ENCODE measurements around the gene IKBKE. TPM values are rescaled to one million over a fixed set of nuclear protein-coding genes. Genes with fewer than 3 reads are reported as not detected.

IKBKE gene
- total and polyA plus RNA-seq, 4 donors = 2.2 to 4.4 (median 3.6) TPM

- no peak overlapping the region for H3K27ac ChIP-seq (ENCODE audit: low read depth, low read length)
- H3K27me3 ChIP-seq (ENCODE audit: control insufficient read depth, insufficient read depth, low read length) = no peaks in the 10 kb centered on the region
- peaks cover 6% of the 10 kb centered on the region for H3K36me3 ChIP-seq (ENCODE audit: control insufficient read depth, insufficient read depth, low read length)
- WGBS (ENCODE audit: insufficient coverage) = 72% methylated on average over 12 of the region's 12 CpGs
- no peak overlapping the region for H3K4me3 ChIP-seq (ENCODE audit: low read depth, low read length)
- H3K4me1 ChIP-seq (ENCODE audit: control insufficient read depth, insufficient read depth, low read length) = peaks cover 22% of the 10 kb centered on the region
- no peak for DNase-seq (ENCODE audit: low read depth in 4 of 6, low spot score in 6 of 6)
- H3K9me3 ChIP-seq (ENCODE audit: control insufficient read depth, insufficient read depth, low read length) = no peaks in the 10 kb centered on the region
Measured at GRCh38 chr1:206490771-206491405, 20.6 kb downstream of the IKBKE start.

DNA sequence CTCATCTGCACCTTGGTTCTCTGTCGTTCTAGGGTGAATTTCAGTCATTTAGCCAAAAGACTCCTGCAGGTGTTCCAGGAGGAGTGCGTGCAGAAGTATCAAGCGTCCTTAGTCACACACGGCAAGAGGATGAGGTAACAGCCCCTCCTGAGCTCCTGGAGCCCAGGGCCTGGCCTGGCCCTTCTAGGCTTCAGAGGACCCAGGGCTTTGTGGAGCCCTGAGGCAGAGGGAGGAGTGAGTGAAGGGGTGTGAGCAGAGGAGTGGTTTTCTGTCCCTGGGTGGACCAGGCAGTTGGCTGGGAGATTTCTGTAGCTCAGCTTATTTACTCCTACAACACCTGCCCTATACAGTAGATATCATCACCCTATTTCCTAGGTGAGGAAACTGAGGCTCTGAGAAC is 21.3 kb downstream of the IKBKE start:
- H3K4me3 ChIP-seq (ENCODE audit: low read depth, low read length) = no peak overlapping the region
- no peak for DNase-seq (ENCODE audit: low read depth in 4 of 6, low spot score in 6 of 6)
- H3K4me1 ChIP-seq (ENCODE audit: control insufficient read depth, insufficient read depth, low read length) = peaks cover 29% of the 10 kb centered on the region
- no peaks in the 10 kb centered on the region for H3K27me3 ChIP-seq (ENCODE audit: control insufficient read depth, insufficient read depth, low read length)
- peaks cover 6% of the 10 kb centered on the region for H3K36me3 ChIP-seq (ENCODE audit: control insufficient read depth, insufficient read depth, low read length)
- no peak overlapping the region for H3K27ac ChIP-seq (ENCODE audit: low read depth, low read length)
- no peaks in the 10 kb centered on the region for H3K9me3 ChIP-seq (ENCODE audit: control insufficient read depth, insufficient read depth, low read length)
- WGBS (ENCODE audit: insufficient coverage) = 78% methylated on average over 4 of the region's 4 CpGs

GRCh38 chr1:206492589-206492988 is 22.3 kb downstream of the IKBKE start:
- Histone ChIP-seq H3K27ac (ENCODE audit: low read depth, low read length) (no peak overlapping the region), H3K4me1 (ENCODE audit: control insufficient read depth, insufficient read depth, low read length) (peaks cover 27% of the 10 kb centered on the region), H3K36me3 (ENCODE audit: control insufficient read depth, insufficient read depth, low read length) (peaks cover 6% of the 10 kb centered on the region), H3K4me3 (ENCODE audit: low read depth, low read length) (no peak overlapping the region), H3K27me3 (ENCODE audit: control insufficient read depth, insufficient read depth, low read length) (no peaks in the 10 kb centered on the region), H3K9me3 (ENCODE audit: control insufficient read depth, insufficient read depth, low read length) (no peaks in the 10 kb centered on the region)
- WGBS (ENCODE audit: insufficient coverage) = 91% methylated on average over 9 of the region's 10 CpGs
- DNase-seq (ENCODE audit: low read depth in 4 of 6, low spot score in 6 of 6) = no peak

DNA sequence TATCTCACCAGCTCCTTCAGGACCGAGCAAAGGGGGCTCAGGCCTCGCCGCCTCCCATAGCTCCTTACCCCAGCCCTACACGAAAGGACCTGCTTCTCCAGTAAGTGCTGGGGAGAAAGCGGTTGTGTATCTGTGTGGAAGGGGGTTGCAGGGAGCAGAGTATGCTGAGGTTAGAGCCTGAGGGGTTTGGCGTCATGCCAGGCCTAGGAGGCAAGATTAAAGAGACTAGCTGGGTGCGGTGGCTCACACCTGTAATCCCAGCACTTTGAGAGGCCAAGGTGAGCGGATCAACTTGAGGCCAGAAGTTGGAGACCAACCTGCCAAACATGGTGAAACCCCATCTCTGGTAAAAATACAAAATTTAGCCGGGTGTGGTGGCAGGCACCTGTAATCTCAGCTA is 23.0 kb downstream of the IKBKE start:
- 100% methylated on average over 6 of the region's 9 CpGs for WGBS (ENCODE audit: insufficient coverage)
- no peak for DNase-seq (ENCODE audit: low read depth in 4 of 6, low spot score in 6 of 6)
- peaks cover 6% of the 10 kb centered on the region for H3K36me3 ChIP-seq (ENCODE audit: control insufficient read depth, insufficient read depth, low read length)

DNA sequence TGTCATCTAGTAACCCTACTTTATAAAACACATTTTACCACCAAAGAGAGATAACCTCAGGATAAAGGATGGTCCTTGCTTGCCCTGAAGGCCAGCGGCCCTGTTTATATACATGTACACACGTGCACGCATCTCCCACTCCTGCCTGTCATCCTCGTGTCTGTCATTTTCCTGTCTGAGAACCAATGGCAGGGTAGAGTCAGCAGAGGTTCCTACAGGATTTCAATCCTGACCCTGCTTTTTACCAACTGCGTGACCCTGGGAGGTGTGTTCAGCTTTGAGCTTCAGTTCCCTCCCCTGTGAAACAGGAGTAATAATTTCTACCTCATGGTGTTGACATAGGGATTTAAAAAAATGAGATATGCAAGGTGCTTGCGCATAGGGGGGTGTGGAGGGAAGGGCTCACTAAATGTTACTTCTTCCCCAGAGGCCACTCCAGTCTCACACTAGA is 24.8 kb downstream of the IKBKE start:
- Histone ChIP-seq H3K4me1 (ENCODE audit: control insufficient read depth, insufficient read depth, low read length) (peaks cover 17% of the 10 kb centered on the region), H3K36me3 (ENCODE audit: control insufficient read depth, insufficient read depth, low read length) (peaks cover 6% of the 10 kb centered on the region), H3K27ac (ENCODE audit: low read depth, low read length) (no peak overlapping the region), H3K4me3 (ENCODE audit: low read depth, low read length) (no peak overlapping the region), H3K9me3 (ENCODE audit: control insufficient read depth, insufficient read depth, low read length) (no peaks in the 10 kb centered on the region), H3K27me3 (ENCODE audit: control insufficient read depth, insufficient read depth, low read length) (no peaks in the 10 kb centered on the region)
- DNase-seq (ENCODE audit: low read depth in 4 of 6, low spot score in 6 of 6) = no peak
- 83% methylated on average over 4 of the region's 6 CpGs for WGBS (ENCODE audit: insufficient coverage)

More for the DNA sequence above, 23.0 kb downstream of the IKBKE start:
- Histone ChIP-seq H3K4me3 (ENCODE audit: low read depth, low read length) (no peak overlapping the region), H3K9me3 (ENCODE audit: control insufficient read depth, insufficient read depth, low read length) (no peaks in the 10 kb centered on the region), H3K27ac (ENCODE audit: low read depth, low read length) (no peak overlapping the region), H3K27me3 (ENCODE audit: control insufficient read depth, insufficient read depth, low read length) (no peaks in the 10 kb centered on the region), H3K4me1 (ENCODE audit: control insufficient read depth, insufficient read depth, low read length) (peaks cover 20% of the 10 kb centered on the region)

- Histone ChIP-seq H3K36me3 (ENCODE audit: control insufficient read depth, insufficient read depth, low read length) (peaks cover 6% of the 10 kb centered on the region), H3K9me3 (ENCODE audit: control insufficient read depth, insufficient read depth, low read length) (no peaks in the 10 kb centered on the region), H3K27ac (ENCODE audit: low read depth, low read length) (peak overlapping the region; percentile 22), H3K4me3 (ENCODE audit: low read depth, low read length) (no peak overlapping the region), H3K4me1 (ENCODE audit: control insufficient read depth, insufficient read depth, low read length) (peaks cover 13% of the 10 kb centered on the region), H3K27me3 (ENCODE audit: control insufficient read depth, insufficient read depth, low read length) (no peaks in the 10 kb centered on the region)
- WGBS (ENCODE audit: insufficient coverage) = 58% methylated on average over 3 of the region's 3 CpGs
- DNase-seq (ENCODE audit: low read depth in 4 of 6, low spot score in 6 of 6) = peak in 1 of 6 donors; percentile 58
Measured at GRCh38 chr1:206495493-206496046, 25.3 kb downstream of the IKBKE start.

- Histone ChIP-seq H3K4me1 (ENCODE audit: control insufficient read depth, insufficient read depth, low read length) (peaks cover 13% of the 10 kb centered on the region), H3K27me3 (ENCODE audit: control insufficient read depth, insufficient read depth, low read length) (no peaks in the 10 kb centered on the region), H3K36me3 (ENCODE audit: control insufficient read depth, insufficient read depth, low read length) (peaks cover 6% of the 10 kb centered on the region), H3K27ac (ENCODE audit: low read depth, low read length) (no peak overlapping the region), H3K4me3 (ENCODE audit: low read depth, low read length) (no peak overlapping the region), H3K9me3 (ENCODE audit: control insufficient read depth, insufficient read depth, low read length) (no peaks in the 10 kb centered on the region)
- DNase-seq (ENCODE audit: low read depth in 4 of 6, low spot score in 6 of 6) = no peak
- WGBS (ENCODE audit: insufficient coverage) = 59% methylated on average over 6 of the region's 6 CpGs
Measured at GRCh38 chr1:206496131-206496793, 26.0 kb downstream of the IKBKE start.

GRCh38 chr1:206497363-206497762 is 27.1 kb downstream of the IKBKE start:
- H3K4me1 ChIP-seq (ENCODE audit: control insufficient read depth, insufficient read depth, low read length) = peaks cover 13% of the 10 kb centered on the region
- H3K27ac ChIP-seq (ENCODE audit: low read depth, low read length) = no peak overlapping the region
- DNase-seq (ENCODE audit: low read depth in 4 of 6, low spot score in 6 of 6) = no peak
- H3K4me3 ChIP-seq (ENCODE audit: low read depth, low read length) = no peak overlapping the region
- 70% methylated on average over 1 of the region's 4 CpGs for WGBS (ENCODE audit: insufficient coverage)
- H3K27me3 ChIP-seq (ENCODE audit: control insufficient read depth, insufficient read depth, low read length) = no peaks in the 10 kb centered on the region
- H3K9me3 ChIP-seq (ENCODE audit: control insufficient read depth, insufficient read depth, low read length) = no peaks in the 10 kb centered on the region
- peaks cover 6% of the 10 kb centered on the region for H3K36me3 ChIP-seq (ENCODE audit: control insufficient read depth, insufficient read depth, low read length)

DNA sequence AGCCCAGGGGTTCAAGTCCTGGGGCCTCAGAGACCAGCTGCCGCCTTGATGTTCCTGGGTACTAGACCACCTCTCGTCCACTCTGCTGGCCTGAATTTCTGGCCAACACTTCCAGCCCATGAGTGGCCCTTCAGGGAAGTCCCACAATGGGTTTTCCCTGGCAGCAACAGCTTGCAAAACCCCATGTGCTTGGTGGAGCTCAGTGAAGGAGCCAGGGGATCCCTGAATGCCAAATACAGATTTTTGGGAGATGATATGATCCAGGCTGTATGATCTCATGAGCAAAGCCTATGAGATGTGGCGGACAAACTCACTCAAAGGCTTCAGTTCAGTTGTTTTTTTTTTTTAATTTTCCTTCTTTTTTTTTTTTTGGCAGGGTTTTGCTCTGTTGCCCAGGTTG is 27.5 kb downstream of the IKBKE start:
- H3K27ac ChIP-seq (ENCODE audit: low read depth, low read length) = no peak overlapping the region
- H3K4me1 ChIP-seq (ENCODE audit: control insufficient read depth, insufficient read depth, low read length) = peaks cover 13% of the 10 kb centered on the region
- no peaks in the 10 kb centered on the region for H3K9me3 ChIP-seq (ENCODE audit: control insufficient read depth, insufficient read depth, low read length)
- peaks cover 3% of the 10 kb centered on the region for H3K36me3 ChIP-seq (ENCODE audit: control insufficient read depth, insufficient read depth, low read length)
- no peaks in the 10 kb centered on the region for H3K27me3 ChIP-seq (ENCODE audit: control insufficient read depth, insufficient read depth, low read length)
- DNase-seq (ENCODE audit: low read depth in 4 of 6, low spot score in 6 of 6) = no peak
- H3K4me3 ChIP-seq (ENCODE audit: low read depth, low read length) = no peak overlapping the region
- 91% methylated on average over 2 of the region's 3 CpGs for WGBS (ENCODE audit: insufficient coverage)

GRCh38 chr1:206498685-206499084 is 28.4 kb downstream of the IKBKE start:
- peaks cover 13% of the 10 kb centered on the region for H3K4me1 ChIP-seq (ENCODE audit: control insufficient read depth, insufficient read depth, low read length)
- H3K36me3 ChIP-seq (ENCODE audit: control insufficient read depth, insufficient read depth, low read length) = peaks cover 2% of the 10 kb centered on the region
- no peak for DNase-seq (ENCODE audit: low read depth in 4 of 6, low spot score in 6 of 6)
- WGBS (ENCODE audit: insufficient coverage) = 77% methylated on average over 1 of the region's 2 CpGs
- H3K4me3 ChIP-seq (ENCODE audit: low read depth, low read length) = no peak overlapping the region
- no peak overlapping the region for H3K27ac ChIP-seq (ENCODE audit: low read depth, low read length)
- peaks cover 3% of the 10 kb centered on the region for H3K27me3 ChIP-seq (ENCODE audit: control insufficient read depth, insufficient read depth, low read length)
- H3K9me3 ChIP-seq (ENCODE audit: control insufficient read depth, insufficient read depth, low read length) = no peaks in the 10 kb centered on the region
